ENCODE data around the gene GPC3. TPM values are rescaled to one million over a fixed set of nuclear protein-coding genes. Genes with fewer than 3 reads are reported as not detected.
A peak's percentile ranks its signal among the peaks of the same experiment; 100 is the strongest.

GPC3 gene
- polyA plus RNA-seq, 2 of the 4 experiments (the other 2 are of a cell fraction) = not detected

DNA sequence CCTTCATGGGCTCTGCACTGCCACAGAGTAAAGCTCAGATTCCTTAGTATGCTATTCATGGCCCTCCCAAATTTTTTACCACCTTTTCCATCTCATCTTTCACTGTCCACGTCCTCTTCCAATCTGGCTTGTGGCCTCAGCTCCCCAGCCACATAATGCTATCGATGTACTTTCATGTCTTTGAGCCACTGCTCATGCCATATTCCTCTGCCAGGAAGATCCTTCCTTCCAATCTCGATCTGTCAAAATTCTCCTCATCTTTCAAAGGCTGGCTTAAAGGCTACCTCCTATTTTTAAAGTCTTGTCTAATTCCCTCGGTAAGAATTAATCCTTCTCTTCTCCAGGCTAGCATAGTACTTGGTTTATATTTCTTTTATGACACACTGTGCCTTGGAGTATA lies 336.8 kb downstream of the GPC3 start:
- Histone ChIP-seq H3K27ac (no peak overlapping the region), H3K4me3 (no peak overlapping the region), H3K4me1 (no peaks in the 10 kb centered on the region), H3K9me3 (no peaks in the 10 kb centered on the region), H3K4me2 (no peak overlapping the region)
- no peak for FAIRE-seq
- CTCF ChIA-PET = interaction anchor here (1.7 kb wide), 1 partner anchor 22 kb away, joined by 4 read pairs; no protein-coding TSS in a partner anchor
- 1% methylated on average over 4 of the region's 4 CpGs for WGBS (ENCODE audit: missing lambda C conversion rate)
- POLR2A ChIA-PET = no interaction called here
- DNase-seq (ENCODE audit: low read depth in 1 of 2, low spot score in 1 of 2) = no peak
- TF ChIP-seq MAFK (IDR thresholded peaks at IDR 0.05; ENCODE audit: partially characterized antibody) (no peak), NFE2L2 (conservative IDR thresholded peaks at IDR 0.05; ENCODE audit: low read length) (no peak), HOXB13 (CRISPR knock-in tag; IDR thresholded peaks at IDR 0.05; ENCODE audit: low read depth) (no peak), EHMT2 (IDR thresholded peaks at IDR 0.05; ENCODE audit: low read depth) (no peak), RAD21 (conservative IDR thresholded peaks at IDR 0.05 in 1 of 2, IDR thresholded peaks at IDR 0.05 in 1 of 2) (no peak), POLR2AphosphoS2 (conservative IDR thresholded peaks at IDR 0.05; ENCODE audit: low read length) (no peak), NR3C1 (IDR thresholded peaks at IDR 0.05) (no peak), BHLHE40 (IDR thresholded peaks at IDR 0.05; ENCODE audit: low read depth, low read length) (no peak), RNF2 (IDR thresholded peaks at IDR 0.05; ENCODE audit: borderline replicate concordance, low read depth) (no peak), KDM1A (IDR thresholded peaks at IDR 0.05; ENCODE audit: low read depth) (no peak), EP300 (IDR thresholded peaks at IDR 0.05) (no peak)
- TF ChIP-seq, protein P1, sequence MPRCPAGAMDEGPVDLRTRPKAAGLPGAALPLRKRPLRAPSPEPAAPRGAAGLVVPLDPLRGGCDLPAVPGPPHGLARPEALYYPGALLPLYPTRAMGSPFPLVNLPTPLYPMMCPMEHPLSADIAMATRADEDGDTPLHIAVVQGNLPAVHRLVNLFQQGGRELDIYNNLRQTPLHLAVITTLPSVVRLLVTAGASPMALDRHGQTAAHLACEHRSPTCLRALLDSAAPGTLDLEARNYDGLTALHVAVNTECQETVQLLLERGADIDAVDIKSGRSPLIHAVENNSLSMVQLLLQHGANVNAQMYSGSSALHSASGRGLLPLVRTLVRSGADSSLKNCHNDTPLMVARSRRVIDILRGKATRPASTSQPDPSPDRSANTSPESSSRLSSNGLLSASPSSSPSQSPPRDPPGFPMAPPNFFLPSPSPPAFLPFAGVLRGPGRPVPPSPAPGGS (IDR thresholded peaks at IDR 0.05) = no peak
- ATAC-seq = no peak

GRCh38 chrX:133646719-133647116 lies 338.7 kb downstream of the GPC3 start:
- POLR2A ChIA-PET = no interaction called here
- TF ChIP-seq, protein P1 (IDR thresholded peaks at IDR 0.05) = no peak
- TF ChIP-seq HDAC2 (IDR thresholded peaks at IDR 0.05) = no peak
- no peak for TF ChIP-seq HOXB13 (CRISPR knock-in tag; IDR thresholded peaks at IDR 0.05; ENCODE audit: low read depth)
- no peak for TF ChIP-seq ZNF302 (CRISPR knock-in tag; IDR thresholded peaks at IDR 0.05)
- TF ChIP-seq MYC (IDR thresholded peaks at IDR 0.05; ENCODE audit: borderline replicate concordance, low read length) = no peak
- TF ChIP-seq RFX5 (IDR thresholded peaks at IDR 0.05) = no peak
- TF ChIP-seq NR3C1 (IDR thresholded peaks at IDR 0.05) = no peak
- no peak for TF ChIP-seq HES2 (IDR thresholded peaks at IDR 0.05)
- no peak for TF ChIP-seq GATA3 (IDR thresholded peaks at IDR 0.05; ENCODE audit: borderline replicate concordance)
- TF ChIP-seq CEBPB (IDR thresholded peaks at IDR 0.05) = no peak
- FAIRE-seq (peak; percentile 7), ATAC-seq (no peak), DNase-seq (ENCODE audit: low read depth in 1 of 2, low spot score in 1 of 2) (no peak)
- Histone ChIP-seq H3K27ac (no peak overlapping the region), H3K4me2 (no peak overlapping the region), H3K4me1 (no peaks in the 10 kb centered on the region), H3K4me3 (no peak overlapping the region), H3K9me3 (no peaks in the 10 kb centered on the region)
- WGBS (ENCODE audit: missing lambda C conversion rate) = 60% methylated on average over 3 of the region's 3 CpGs
- CTCF ChIA-PET = interaction anchor here (1.7 kb wide), 1 partner anchor 23 kb away, joined by 4 read pairs; no protein-coding TSS in a partner anchor

DNA sequence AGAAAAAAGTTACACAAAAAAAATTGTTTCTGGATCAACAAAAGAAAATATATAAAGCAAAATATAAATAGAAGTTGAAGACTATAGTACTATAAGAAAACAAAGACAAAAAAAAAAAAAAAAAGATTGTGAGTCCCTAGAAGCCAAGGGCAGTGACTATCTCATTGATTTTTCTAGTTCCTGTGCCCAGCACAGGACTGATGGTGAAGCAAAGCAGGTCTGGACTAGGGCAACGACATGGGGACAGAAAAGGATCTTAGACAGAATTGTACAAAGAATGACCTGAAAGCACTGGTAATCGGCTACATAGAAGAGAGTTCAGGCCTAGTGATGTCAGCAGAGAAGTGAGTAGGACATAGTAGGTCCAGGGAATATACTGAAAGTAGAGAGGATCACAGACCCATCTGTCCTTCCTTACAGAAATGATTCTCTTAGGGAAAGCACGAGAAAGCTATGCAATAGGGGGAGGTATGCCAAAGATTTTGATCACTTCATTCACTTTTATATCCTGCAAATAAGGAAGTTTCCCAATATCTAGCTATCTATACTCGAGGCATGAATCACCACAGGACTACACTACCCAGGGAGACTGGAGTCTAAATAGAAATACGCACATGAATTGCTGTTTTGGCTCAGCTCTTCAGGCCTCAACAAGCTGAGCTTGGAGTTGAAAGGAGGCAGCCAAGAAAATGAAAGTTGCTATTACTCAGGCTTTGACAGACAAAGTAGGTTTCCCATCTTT lies 339.2 kb downstream of the GPC3 start:
- no peak overlapping the region for H3K27ac ChIP-seq
- TF ChIP-seq TP53 (CRISPR knock-in tag; IDR thresholded peaks at IDR 0.05) = no peak
- no peak for TF ChIP-seq RFX5 (IDR thresholded peaks at IDR 0.05)
- no peak for TF ChIP-seq HEYL (CRISPR knock-in tag; IDR thresholded peaks at IDR 0.05)
- no peak for TF ChIP-seq EHMT2 (IDR thresholded peaks at IDR 0.05; ENCODE audit: low read depth)
- no peak for TF ChIP-seq RNF2 (IDR thresholded peaks at IDR 0.05; ENCODE audit: borderline replicate concordance, low read depth)
- no peak for TF ChIP-seq RARB (CRISPR knock-in tag; IDR thresholded peaks at IDR 0.05)
- TF ChIP-seq KDM5A (IDR thresholded peaks at IDR 0.05) = no peak
- TF ChIP-seq, protein P2, sequence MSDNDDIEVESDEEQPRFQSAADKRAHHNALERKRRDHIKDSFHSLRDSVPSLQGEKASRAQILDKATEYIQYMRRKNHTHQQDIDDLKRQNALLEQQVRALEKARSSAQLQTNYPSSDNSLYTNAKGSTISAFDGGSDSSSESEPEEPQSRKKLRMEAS (IDR thresholded peaks at IDR 0.05) = no peak
- no peak for TF ChIP-seq MAZ (IDR thresholded peaks at IDR 0.05; ENCODE audit: borderline replicate concordance, low read depth, low read length)
- TF ChIP-seq MAFK (IDR thresholded peaks at IDR 0.05; ENCODE audit: partially characterized antibody) = no peak
- TF ChIP-seq HOXB5 (CRISPR knock-in tag; IDR thresholded peaks at IDR 0.05) = no peak
- no peak for TF ChIP-seq FOSL2 (IDR thresholded peaks at IDR 0.05)
- TF ChIP-seq FOSL2 (CRISPR knock-in tag; IDR thresholded peaks at IDR 0.05) = no peak
- TF ChIP-seq FOXS1 (CRISPR knock-in tag; IDR thresholded peaks at IDR 0.05) = no peak
- TF ChIP-seq BHLHE40 (IDR thresholded peaks at IDR 0.05; ENCODE audit: low read depth, low read length) = no peak
- no peak for TF ChIP-seq JUN (IDR thresholded peaks at IDR 0.05)
- TF ChIP-seq, protein P3, sequence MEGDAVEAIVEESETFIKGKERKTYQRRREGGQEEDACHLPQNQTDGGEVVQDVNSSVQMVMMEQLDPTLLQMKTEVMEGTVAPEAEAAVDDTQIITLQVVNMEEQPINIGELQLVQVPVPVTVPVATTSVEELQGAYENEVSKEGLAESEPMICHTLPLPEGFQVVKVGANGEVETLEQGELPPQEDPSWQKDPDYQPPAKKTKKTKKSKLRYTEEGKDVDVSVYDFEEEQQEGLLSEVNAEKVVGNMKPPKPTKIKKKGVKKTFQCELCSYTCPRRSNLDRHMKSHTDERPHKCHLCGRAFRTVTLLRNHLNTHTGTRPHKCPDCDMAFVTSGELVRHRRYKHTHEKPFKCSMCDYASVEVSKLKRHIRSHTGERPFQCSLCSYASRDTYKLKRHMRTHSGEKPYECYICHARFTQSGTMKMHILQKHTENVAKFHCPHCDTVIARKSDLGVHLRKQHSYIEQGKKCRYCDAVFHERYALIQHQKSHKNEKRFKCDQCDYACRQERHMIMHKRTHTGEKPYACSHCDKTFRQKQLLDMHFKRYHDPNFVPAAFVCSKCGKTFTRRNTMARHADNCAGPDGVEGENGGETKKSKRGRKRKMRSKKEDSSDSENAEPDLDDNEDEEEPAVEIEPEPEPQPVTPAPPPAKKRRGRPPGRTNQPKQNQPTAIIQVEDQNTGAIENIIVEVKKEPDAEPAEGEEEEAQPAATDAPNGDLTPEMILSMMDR (IDR thresholded peaks at IDR 0.05) = no peak

More for the DNA sequence above, 339.2 kb downstream of the GPC3 start:
- Histone ChIP-seq H3K4me2 (no peak overlapping the region), H3K9me3 (no peaks in the 10 kb centered on the region), H3K4me1 (no peaks in the 10 kb centered on the region), H3K4me3 (no peak overlapping the region)
- DNase-seq (ENCODE audit: low read depth in 1 of 2, low spot score in 1 of 2) (no peak), FAIRE-seq (no peak), ATAC-seq (no peak)
- WGBS (ENCODE audit: missing lambda C conversion rate) = 24% methylated on average over 5 of the region's 5 CpGs
- ChIA-PET POLR2A (no interaction called here), CTCF (no interaction called here)
